Activated naive CD4-positive, alpha-beta T cell treated with anti-CD3 and anti-CD28 coated beads, Interleukin-2, amount 50 U/mL, for 24 hours (primary cell): ENCODE measurements around the gene SPCS3.
"Not testable (repeated sequence)": the region's sequence is repeated elsewhere in the genome, so short reads cannot be mapped to it uniquely, and the experiment has no call there.

Source experiments
- H3K27ac Mint-ChIP-seq: one replicate; pipeline ENCODE4 v1.8.0; 2021; ENCODE audit warnings: mild to moderate bottlenecking, mixed read lengths
- H3K27me3 Mint-ChIP-seq: one replicate; pipeline ENCODE4 v1.8.0; 2021; ENCODE audit warnings: mixed read lengths
- H3K36me3 Mint-ChIP-seq: one replicate; pipeline ENCODE4 v1.8.0; 2021; ENCODE audit warnings: mixed read lengths
- H3K4me1 Mint-ChIP-seq: one replicate; pipeline ENCODE4 v1.8.0; 2021; ENCODE audit warnings: mixed read lengths
- H3K4me3 Mint-ChIP-seq: one replicate; pipeline ENCODE4 v1.8.0; 2021; ENCODE audit warnings: mild to moderate bottlenecking, mixed read lengths
- H3K9me3 Mint-ChIP-seq: one replicate; pipeline ENCODE4 v1.8.0; 2021; ENCODE audit warnings: mixed read lengths

Gene SPCS3

GRCh38 chr4:176321589-176321988 lies 1.8 kb downstream of the SPCS3 start:
- peak overlapping the region; percentile 90 for H3K27ac Mint-ChIP-seq
- peaks cover 55% of the 10 kb centered on the region for H3K4me1 Mint-ChIP-seq
- no peaks in the 10 kb centered on the region for H3K27me3 Mint-ChIP-seq
- peak overlapping the region; percentile 96 for H3K4me3 Mint-ChIP-seq
- H3K36me3 Mint-ChIP-seq, result peaks cover 6% of the 10 kb centered on the region
- no peaks in the 10 kb centered on the region for H3K9me3 Mint-ChIP-seq

DNA sequence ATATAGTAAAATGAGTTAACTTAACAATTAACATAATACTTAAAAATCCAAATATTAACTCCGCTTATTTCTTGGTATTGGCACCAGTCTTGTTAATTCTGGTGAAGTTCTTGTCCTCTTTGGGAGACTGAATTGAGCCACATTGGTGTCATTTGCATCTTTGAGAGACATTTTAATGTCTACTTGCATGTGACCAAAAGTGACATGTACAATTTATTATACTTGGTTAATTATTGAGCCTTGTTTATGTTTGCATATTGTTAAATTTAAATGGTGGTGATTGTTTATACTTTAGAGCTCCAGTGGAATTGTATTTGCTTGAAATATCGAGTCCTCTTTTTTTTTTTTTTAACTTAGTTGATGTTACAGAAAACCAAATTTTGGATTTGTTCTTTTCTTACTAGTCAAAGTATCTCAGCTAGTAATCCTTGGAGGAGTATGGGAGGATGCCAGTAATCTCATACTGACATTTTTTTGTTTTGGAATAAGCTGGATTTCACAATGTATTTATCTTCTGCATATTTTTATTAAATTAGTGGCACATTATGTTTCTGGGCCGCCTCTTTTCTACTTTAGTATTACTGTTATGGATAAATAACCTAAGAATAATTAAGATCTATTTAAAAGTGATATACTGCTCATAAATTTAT lies 3.9 kb downstream of the SPCS3 start:
- Mint-ChIP-seq H3K36me3 (peaks cover 7% of the 10 kb centered on the region), H3K4me1 (peaks cover 60% of the 10 kb centered on the region), H3K9me3 (no peaks in the 10 kb centered on the region), H3K27ac (peak overlapping the region; percentile 15), H3K27me3 (no peaks in the 10 kb centered on the region), H3K4me3 (peak overlapping the region; percentile 32)

- Mint-ChIP-seq H3K27ac (peak overlapping the region; percentile 41), H3K4me3 (peak overlapping the region; percentile 64), H3K4me1 (peaks cover 58% of the 10 kb centered on the region)
- H3K36me3 Mint-ChIP-seq, H3K27me3 Mint-ChIP-seq, H3K9me3 Mint-ChIP-seq: not testable (repeated sequence)
Measured at GRCh38 chr4:176324876-176325275, 5.1 kb downstream of the SPCS3 start.

DNA sequence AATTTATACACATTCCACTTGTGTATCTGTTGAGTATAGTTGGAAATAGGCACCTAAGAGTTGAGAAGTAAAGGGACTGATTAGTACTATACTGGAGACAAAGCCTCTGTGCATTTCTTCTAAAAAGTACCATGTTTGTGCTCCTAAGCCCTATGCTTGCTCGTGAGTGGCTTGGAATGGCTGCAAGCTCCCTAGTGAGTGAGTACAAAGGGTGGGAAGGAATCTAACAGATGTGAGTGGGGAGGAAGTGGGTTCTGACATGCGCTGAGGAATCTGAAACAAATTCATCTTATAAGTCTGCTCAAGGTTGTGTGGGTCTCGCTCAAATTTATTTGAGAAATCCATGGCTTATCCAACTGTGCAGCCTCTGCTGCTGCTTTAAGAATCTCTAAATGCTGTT lies 13.3 kb downstream of the SPCS3 start:
- H3K9me3 Mint-ChIP-seq, result no peaks in the 10 kb centered on the region
- H3K4me3 Mint-ChIP-seq, result no peak overlapping the region
- peak overlapping the region; percentile 9 for H3K27ac Mint-ChIP-seq
- H3K4me1 Mint-ChIP-seq, result peaks cover 25% of the 10 kb centered on the region
- no peaks in the 10 kb centered on the region for H3K27me3 Mint-ChIP-seq
- H3K36me3 Mint-ChIP-seq, result peaks cover 5% of the 10 kb centered on the region

- Mint-ChIP-seq H3K36me3 (peaks cover 3% of the 10 kb centered on the region), H3K4me3 (no peak overlapping the region), H3K9me3 (no peaks in the 10 kb centered on the region), H3K4me1 (peaks cover 25% of the 10 kb centered on the region), H3K27ac (no peak overlapping the region), H3K27me3 (no peaks in the 10 kb centered on the region)
Measured at GRCh38 chr4:176334066-176334465, 14.3 kb downstream of the SPCS3 start.

GRCh38 chr4:176335421-176335820 lies 15.7 kb downstream of the SPCS3 start:
- Mint-ChIP-seq H3K9me3 (no peaks in the 10 kb centered on the region), H3K27ac (peak overlapping the region; percentile 3), H3K36me3 (peaks cover 3% of the 10 kb centered on the region), H3K4me1 (peaks cover 25% of the 10 kb centered on the region), H3K4me3 (no peak overlapping the region), H3K27me3 (no peaks in the 10 kb centered on the region)

- Mint-ChIP-seq H3K4me1 (peaks cover 12% of the 10 kb centered on the region), H3K27me3 (no peaks in the 10 kb centered on the region), H3K9me3 (no peaks in the 10 kb centered on the region), H3K36me3 (peaks cover 12% of the 10 kb centered on the region), H3K4me3 (no peak overlapping the region), H3K27ac (no peak overlapping the region)
Measured at GRCh38 chr4:176339936-176340761, 20.4 kb downstream of the SPCS3 start.

DNA sequence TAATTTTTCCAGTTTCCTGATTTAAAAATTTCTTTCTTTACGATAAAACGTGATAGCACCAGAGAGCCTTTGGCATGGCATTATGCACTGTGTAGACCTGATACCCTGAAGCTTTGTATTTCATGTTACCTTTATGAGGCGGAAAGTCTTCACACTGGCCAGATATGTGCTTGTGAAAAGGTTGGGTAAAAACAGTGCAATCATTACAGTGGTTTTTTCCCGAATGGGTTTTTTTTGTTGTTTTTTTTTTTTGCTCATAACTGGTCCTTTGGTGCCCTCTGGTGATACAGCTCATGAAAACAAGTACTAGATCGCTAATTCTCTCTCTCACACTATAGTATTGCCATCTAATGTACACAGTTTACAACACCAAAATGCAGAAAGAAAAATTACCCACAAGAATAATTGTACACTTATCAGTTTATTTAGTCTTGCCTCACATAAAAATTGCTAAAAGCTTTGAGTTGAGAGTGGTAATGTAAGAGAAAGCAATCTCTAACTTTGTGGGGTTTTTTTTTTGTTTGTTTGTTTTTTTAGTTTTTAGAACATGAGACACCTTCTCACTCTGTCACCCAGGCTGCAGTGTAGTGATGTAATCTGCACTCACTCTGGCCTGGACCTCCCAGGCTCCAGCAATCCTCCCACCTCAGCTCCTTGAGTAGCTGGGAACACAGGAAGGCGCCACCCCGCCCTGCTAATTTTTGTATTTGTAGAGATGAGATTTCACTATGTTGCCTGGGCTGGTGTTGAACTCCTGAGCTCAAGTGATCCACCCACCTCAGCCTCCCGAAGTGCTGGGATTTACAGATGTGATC lies 21.3 kb downstream of the SPCS3 start:
- H3K4me1 Mint-ChIP-seq, result peaks cover 6% of the 10 kb centered on the region
- H3K27ac Mint-ChIP-seq, result no peak overlapping the region
- peaks cover 14% of the 10 kb centered on the region for H3K36me3 Mint-ChIP-seq
- no peaks in the 10 kb centered on the region for H3K27me3 Mint-ChIP-seq
- H3K4me3 Mint-ChIP-seq, result no peak overlapping the region
- no peaks in the 10 kb centered on the region for H3K9me3 Mint-ChIP-seq

DNA sequence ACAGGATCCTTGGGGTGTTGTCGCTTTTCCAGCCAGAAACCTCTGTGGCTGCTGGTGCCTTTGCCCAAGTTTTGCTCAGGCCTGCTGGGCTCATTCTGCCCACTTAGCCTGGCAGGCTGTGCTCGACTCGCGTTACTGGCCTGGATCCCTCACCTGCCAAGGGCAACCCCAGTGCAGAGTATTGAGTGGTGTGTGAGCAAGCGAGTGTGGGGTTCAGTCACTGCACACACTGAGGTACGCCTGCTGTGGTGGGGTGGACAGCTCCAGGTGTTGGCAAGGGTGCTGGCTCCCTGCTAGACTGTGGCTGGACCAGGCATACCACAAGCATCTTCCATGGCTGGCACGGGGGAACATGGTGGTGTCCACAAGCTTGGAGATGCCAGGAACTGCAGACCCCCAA lies 22.6 kb downstream of the SPCS3 start:
- Mint-ChIP-seq H3K27me3 (no peaks in the 10 kb centered on the region), H3K4me3 (no peak overlapping the region), H3K9me3 (no peaks in the 10 kb centered on the region), H3K27ac (no peak overlapping the region), H3K4me1 (peaks cover 6% of the 10 kb centered on the region), H3K36me3 (peaks cover 11% of the 10 kb centered on the region)

GRCh38 chr4:176343286-176343685 lies 23.5 kb downstream of the SPCS3 start:
- H3K27ac Mint-ChIP-seq, result no peak overlapping the region
- H3K27me3 Mint-ChIP-seq, result no peaks in the 10 kb centered on the region
- H3K9me3 Mint-ChIP-seq, result no peaks in the 10 kb centered on the region
- peaks cover 6% of the 10 kb centered on the region for H3K4me1 Mint-ChIP-seq
- peaks cover 11% of the 10 kb centered on the region for H3K36me3 Mint-ChIP-seq
- no peak overlapping the region for H3K4me3 Mint-ChIP-seq

DNA sequence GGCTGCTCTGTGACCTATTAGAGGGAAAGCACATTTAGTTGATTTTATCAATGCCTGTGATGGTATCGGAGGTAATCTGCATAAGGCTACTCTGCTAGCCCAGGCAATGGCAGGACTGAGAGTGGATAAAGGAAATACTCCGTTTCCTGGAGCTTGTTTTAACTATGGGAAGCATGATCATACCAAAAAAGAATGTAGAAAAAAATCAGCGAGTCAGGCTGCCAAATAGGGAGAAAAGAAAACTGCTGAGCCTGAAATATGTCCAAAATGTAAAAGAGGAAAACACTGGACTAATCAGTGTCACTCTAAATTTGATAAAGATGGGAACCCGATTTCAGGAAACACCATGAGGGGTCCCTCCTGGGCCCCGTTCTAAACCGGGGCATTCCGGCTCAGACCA lies 25.6 kb downstream of the SPCS3 start:
- H3K27me3 Mint-ChIP-seq, H3K27ac Mint-ChIP-seq, H3K4me3 Mint-ChIP-seq, H3K9me3 Mint-ChIP-seq, H3K4me1 Mint-ChIP-seq: not testable (repeated sequence)
- peaks cover 17% of the 10 kb centered on the region for H3K36me3 Mint-ChIP-seq

DNA sequence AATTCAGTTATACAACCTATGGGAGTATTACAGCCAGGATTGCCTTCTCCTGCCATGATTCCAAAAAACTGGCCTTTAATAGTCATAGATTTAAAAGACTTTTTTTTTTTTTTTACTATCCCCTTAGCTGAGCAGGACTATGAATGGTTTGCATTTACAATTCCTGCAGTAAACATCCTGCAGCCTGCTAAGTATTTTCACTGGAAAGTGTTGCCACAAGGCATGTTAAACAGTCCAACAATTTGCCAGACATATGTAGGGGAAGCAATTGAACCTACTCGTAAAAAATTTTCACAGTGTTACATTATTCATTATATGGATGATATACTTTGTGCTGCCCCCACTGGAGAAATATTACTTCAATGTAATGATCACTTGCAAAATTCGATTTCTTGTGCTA lies 27.1 kb downstream of the SPCS3 start:
- not testable (repeated sequence) for H3K9me3 Mint-ChIP-seq, H3K27me3 Mint-ChIP-seq, H3K4me1 Mint-ChIP-seq, H3K27ac Mint-ChIP-seq, H3K4me3 Mint-ChIP-seq
- H3K36me3 Mint-ChIP-seq, result peaks cover 22% of the 10 kb centered on the region

DNA sequence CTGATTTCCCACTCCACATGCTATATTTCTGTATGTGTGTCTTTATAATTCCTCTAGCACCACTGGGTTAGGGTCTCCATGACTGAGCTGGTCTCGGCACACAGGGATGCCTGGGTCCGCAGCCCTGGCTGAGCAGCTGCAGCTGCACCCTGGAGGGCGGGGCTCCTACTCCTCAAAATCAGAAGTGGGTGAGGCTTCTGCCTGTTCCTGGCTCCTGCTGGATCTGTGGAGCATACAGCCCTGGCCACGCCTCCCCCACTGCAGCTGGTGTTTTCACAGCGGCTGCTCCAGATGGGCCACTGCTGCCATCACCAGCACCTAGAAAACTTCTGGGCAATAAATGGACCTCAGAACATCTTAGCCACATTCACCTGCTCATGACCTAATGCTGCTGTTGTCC lies 30.9 kb downstream of the SPCS3 start:
- no peak overlapping the region for H3K27ac Mint-ChIP-seq
- no peaks in the 10 kb centered on the region for H3K4me1 Mint-ChIP-seq
- H3K4me3 Mint-ChIP-seq, result no peak overlapping the region
- H3K36me3 Mint-ChIP-seq, result peaks cover 14% of the 10 kb centered on the region
- H3K27me3 Mint-ChIP-seq, result no peaks in the 10 kb centered on the region
- H3K9me3 Mint-ChIP-seq, result peaks cover 4% of the 10 kb centered on the region

- Mint-ChIP-seq H3K27ac (no peak overlapping the region), H3K36me3 (peaks cover 8% of the 10 kb centered on the region), H3K4me1 (no peaks in the 10 kb centered on the region)
Measured at GRCh38 chr4:176354884-176355283, 35.1 kb downstream of the SPCS3 start.

GRCh38 chr4:176357359-176358082 lies 37.8 kb downstream of the SPCS3 start:
- Mint-ChIP-seq H3K9me3 (peaks cover 4% of the 10 kb centered on the region), H3K36me3 (peaks cover 3% of the 10 kb centered on the region), H3K27me3 (no peaks in the 10 kb centered on the region), H3K4me3 (no peak overlapping the region), H3K4me1 (no peaks in the 10 kb centered on the region), H3K27ac (no peak overlapping the region)

More at GRCh38 chr4:176354884-176355283, 35.1 kb downstream of the SPCS3 start:
- Mint-ChIP-seq H3K27me3 (no peaks in the 10 kb centered on the region), H3K9me3 (peaks cover 4% of the 10 kb centered on the region), H3K4me3 (no peak overlapping the region)
